ENCODE data around the gene GCAT. TPM values are rescaled to one million over a fixed set of nuclear protein-coding genes. Genes with fewer than 3 reads are reported as not detected.

The GCAT gene
- total and polyA plus RNA-seq, 2 experiments from 2014 or later: 74.2 to 97.6 TPM

DNA sequence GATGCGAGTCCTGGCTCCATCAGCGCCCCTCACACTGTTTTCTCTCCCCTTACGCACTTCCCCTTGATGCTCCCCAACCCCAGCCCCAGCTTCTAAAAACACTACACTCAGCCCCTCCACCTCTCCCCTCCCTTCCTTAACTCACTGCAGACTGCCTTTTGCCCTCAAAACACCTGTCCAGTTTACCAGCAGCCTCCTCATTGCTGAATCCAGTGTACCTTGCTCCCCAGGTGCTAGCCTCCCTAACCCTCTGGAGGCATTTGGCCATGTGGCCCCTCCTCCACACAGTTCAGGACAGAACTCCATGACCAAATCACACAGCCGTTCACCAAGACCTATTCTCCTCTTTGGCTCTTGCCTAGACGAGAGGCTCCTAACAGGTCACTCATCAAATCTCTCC is 12.6 kb downstream of the GCAT start:
- peaks cover 41% of the 10 kb centered on the region for H3K27me3 ChIP-seq
- H3K36me3 ChIP-seq: no peaks in the 10 kb centered on the region
- TF ChIP-seq, protein P1, sequence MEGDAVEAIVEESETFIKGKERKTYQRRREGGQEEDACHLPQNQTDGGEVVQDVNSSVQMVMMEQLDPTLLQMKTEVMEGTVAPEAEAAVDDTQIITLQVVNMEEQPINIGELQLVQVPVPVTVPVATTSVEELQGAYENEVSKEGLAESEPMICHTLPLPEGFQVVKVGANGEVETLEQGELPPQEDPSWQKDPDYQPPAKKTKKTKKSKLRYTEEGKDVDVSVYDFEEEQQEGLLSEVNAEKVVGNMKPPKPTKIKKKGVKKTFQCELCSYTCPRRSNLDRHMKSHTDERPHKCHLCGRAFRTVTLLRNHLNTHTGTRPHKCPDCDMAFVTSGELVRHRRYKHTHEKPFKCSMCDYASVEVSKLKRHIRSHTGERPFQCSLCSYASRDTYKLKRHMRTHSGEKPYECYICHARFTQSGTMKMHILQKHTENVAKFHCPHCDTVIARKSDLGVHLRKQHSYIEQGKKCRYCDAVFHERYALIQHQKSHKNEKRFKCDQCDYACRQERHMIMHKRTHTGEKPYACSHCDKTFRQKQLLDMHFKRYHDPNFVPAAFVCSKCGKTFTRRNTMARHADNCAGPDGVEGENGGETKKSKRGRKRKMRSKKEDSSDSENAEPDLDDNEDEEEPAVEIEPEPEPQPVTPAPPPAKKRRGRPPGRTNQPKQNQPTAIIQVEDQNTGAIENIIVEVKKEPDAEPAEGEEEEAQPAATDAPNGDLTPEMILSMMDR (IDR thresholded peaks at IDR 0.05; ENCODE audit: low read depth, low read length): no peak

DNA sequence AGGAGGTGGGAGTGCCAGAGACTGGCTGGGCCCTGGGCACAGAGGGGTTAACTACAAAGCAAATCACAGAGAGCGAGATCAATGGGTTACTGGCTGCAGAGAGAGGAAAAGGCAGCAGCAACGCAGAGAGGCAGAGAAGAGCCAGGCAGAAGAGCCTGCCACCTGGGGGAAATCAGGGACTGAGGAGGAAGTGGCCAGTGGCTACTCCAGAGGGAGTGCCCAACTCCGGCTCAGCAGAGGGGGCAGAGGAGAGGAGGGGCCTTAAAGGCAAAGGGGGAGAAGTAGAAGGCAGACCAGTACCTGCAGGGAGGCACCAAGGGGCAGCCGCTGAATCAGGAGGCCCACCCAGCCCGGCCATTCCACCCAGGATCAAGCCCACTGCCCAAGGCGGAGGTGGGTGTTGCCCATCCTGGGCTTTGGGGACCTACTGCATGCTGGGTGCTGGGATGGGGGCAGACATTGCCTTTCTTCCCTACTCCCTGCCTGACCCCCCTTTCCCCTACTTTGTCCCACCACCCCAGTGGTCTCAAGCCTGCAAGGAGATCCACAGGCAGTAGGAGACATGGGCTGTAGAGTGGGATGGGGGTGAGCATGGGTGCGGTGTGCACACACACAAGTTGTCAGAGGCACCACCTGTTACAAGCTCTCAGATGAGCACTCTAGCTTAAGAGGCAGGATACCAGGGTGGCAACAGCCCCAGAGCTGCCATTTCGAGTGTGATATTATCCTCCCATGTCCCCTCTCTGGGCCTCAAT is 14.5 kb downstream of the GCAT start:
- TF ChIP-seq, protein P1 (IDR thresholded peaks at IDR 0.05; ENCODE audit: low read depth, low read length): no peak
- Histone ChIP-seq H3K4me1 (ENCODE audit: low read depth) (peaks cover 3% of the 10 kb centered on the region), H3K9me3 (ENCODE audit: low read depth) (no peaks in the 10 kb centered on the region), H3K27ac (no peak overlapping the region), H3K4me3 (no peak overlapping the region), H3K36me3 (no peaks in the 10 kb centered on the region), H3K27me3 (peaks cover 46% of the 10 kb centered on the region)
- DNase-seq (ENCODE audit: low read depth in 1 of 2, low spot score in 1 of 2): no peak

More for the DNA sequence above, 12.6 kb downstream of the GCAT start:
- no peak overlapping the region for H3K27ac ChIP-seq
- H3K9me3 ChIP-seq (ENCODE audit: low read depth): no peaks in the 10 kb centered on the region
- no peak for DNase-seq (ENCODE audit: low read depth in 1 of 2, low spot score in 1 of 2)
- H3K4me1 ChIP-seq (ENCODE audit: low read depth): peaks cover 3% of the 10 kb centered on the region
- no peak overlapping the region for H3K4me3 ChIP-seq

DNA sequence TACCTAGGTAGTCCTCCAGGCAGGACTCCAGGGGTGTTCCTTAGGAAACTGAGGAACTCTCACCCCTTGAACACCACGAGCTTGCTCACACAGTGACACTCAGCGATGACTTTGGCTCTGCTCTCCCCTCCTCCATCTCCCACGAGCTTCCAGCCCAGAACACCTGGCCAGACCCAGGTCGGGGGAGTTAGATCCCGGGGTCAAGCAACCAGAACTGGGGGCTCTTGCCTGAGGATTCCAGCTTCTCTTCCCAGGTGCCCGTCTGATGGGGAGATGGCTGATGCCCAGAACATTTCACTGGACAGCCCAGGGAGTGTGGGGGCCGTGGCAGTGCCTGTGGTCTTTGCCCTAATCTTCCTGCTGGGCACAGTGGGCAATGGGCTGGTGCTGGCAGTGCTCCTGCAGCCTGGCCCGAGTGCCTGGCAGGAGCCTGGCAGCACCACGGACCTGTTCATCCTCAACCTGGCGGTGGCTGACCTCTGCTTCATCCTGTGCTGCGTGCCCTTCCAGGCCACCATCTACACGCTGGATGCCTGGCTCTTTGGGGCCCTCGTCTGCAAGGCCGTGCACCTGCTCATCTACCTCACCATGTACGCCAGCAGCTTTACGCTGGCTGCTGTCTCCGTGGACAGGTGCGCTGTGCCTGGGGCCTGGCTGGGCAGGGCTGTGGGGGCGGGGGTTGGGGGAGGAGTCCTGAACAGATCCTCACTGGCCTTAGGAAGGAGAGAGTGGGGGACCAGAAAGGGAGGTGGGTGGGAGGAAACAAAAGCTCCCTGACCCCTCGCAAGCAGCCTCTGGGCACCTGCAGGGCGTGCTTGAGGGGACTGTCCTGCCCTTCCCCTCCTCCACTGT is 15.6 kb downstream of the GCAT start, which contains the start of gene GALR3:
TSS of gene GALR3 (plus strand) at position 249 of the 852 bp plus-strand sequence. CDS start at position 274, 25 bp downstream.
- Histone ChIP-seq H3K4me1 (ENCODE audit: low read depth) (peaks cover 3% of the 10 kb centered on the region), H3K36me3 (no peaks in the 10 kb centered on the region), H3K9me3 (ENCODE audit: low read depth) (no peaks in the 10 kb centered on the region), H3K27me3 (peaks cover 46% of the 10 kb centered on the region), H3K4me3 (no peak within 1 kb of the TSS), H3K27ac (no peak within 1 kb of the TSS)
- TF ChIP-seq, protein P1 (IDR thresholded peaks at IDR 0.05; ENCODE audit: low read depth, low read length): no peak
- no peak for DNase-seq (ENCODE audit: low read depth in 1 of 2, low spot score in 1 of 2)

DNA sequence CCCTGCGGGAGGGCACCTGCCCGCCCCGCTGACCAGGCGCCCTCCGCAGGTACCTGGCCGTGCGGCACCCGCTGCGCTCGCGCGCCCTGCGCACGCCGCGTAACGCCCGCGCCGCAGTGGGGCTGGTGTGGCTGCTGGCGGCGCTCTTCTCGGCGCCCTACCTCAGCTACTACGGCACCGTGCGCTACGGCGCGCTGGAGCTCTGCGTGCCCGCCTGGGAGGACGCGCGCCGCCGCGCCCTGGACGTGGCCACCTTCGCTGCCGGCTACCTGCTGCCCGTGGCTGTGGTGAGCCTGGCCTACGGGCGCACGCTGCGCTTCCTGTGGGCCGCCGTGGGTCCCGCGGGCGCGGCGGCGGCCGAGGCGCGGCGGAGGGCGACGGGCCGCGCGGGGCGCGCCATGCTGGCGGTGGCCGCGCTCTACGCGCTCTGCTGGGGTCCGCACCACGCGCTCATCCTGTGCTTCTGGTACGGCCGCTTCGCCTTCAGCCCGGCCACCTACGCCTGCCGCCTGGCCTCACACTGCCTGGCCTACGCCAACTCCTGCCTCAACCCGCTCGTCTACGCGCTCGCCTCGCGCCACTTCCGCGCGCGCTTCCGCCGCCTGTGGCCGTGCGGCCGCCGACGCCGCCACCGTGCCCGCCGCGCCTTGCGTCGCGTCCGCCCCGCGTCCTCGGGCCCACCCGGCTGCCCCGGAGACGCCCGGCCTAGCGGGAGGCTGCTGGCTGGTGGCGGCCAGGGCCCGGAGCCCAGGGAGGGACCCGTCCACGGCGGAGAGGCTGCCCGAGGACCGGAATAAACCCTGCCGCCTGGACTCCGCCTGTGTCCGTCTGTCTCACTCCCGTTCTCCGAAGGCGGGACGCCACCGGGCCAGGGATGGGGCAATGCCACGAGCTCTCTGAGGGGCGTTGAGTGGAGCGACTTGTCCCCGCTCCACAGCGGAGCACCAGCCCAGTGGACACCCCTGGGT is 17.2 kb downstream of the GCAT start:
- Histone ChIP-seq H3K27me3 (peaks cover 45% of the 10 kb centered on the region), H3K36me3 (no peaks in the 10 kb centered on the region), H3K9me3 (ENCODE audit: low read depth) (no peaks in the 10 kb centered on the region), H3K27ac (no peak overlapping the region), H3K4me3 (peak overlapping the region; percentile 25), H3K4me1 (ENCODE audit: low read depth) (no peaks in the 10 kb centered on the region)
- DNase-seq (ENCODE audit: low read depth in 1 of 2, low spot score in 1 of 2): peak in 1 of 2 donors; percentile 40
- TF ChIP-seq, protein P1 (IDR thresholded peaks at IDR 0.05; ENCODE audit: low read depth, low read length): no peak

DNA sequence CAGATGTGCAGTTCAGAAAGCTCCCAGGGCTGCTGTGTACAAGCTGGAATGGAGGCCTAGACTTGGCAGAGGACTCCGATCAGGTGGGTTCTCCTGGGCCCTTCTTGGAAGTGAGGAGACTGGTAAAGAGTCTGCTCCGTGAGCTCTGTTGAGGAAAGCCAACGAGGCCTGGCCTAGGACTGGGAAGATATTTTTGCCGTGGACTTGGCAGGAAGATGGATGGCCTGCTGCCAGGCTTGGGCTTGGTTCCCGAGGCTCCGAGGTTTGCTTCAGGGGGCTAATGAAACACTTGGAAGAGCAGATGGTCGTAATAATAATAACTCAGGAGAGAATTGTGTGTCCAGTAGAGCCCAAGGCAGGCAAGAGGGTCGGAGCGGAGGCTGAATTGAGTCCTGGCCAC is 19.3 kb downstream of the GCAT start:
- DNase-seq (ENCODE audit: low read depth in 1 of 2, low spot score in 1 of 2): peak in 1 of 2 donors; percentile 57
- Histone ChIP-seq H3K4me1 (ENCODE audit: low read depth) (no peaks in the 10 kb centered on the region), H3K36me3 (peaks cover 17% of the 10 kb centered on the region), H3K27ac (no peak overlapping the region), H3K27me3 (peaks cover 38% of the 10 kb centered on the region), H3K4me3 (no peak overlapping the region), H3K9me3 (ENCODE audit: low read depth) (no peaks in the 10 kb centered on the region)
- TF ChIP-seq, protein P1 (IDR thresholded peaks at IDR 0.05; ENCODE audit: low read depth, low read length): no peak
